Smooth muscle cell (in vitro differentiated cells): Measurements from ENCODE around the gene DRD2. TPM values are rescaled to one million over a fixed set of nuclear protein-coding genes. Genes with fewer than 3 reads are reported as not detected.

ENCODE experiments used
- DNase-seq: peaks from one replicate; lab custom pipeline; 2025; ENCODE audit not compliant: unreplicated experiment; lab: John Stamatoyannopoulos, UW
- H2AFZ ChIP-seq: fragments of 200-600 bp; sonication (generic); 2 replicates; pipeline ENCODE4 v1.6.0; 2016; ENCODE audit warnings: antibody characterized with exemption, low read depth, mild to moderate bottlenecking
- H3F3A ChIP-seq: fragments of 200-600 bp; sonication (generic); 2 replicates; pipeline ENCODE4 v1.6.0; 2017; ENCODE audit warnings: antibody characterized with exemption, low read depth
- H3K27ac ChIP-seq: fragments of 200-600 bp; sonication (generic); 2 replicates; pipeline ENCODE4 v1.5.1; 2016; ENCODE audit warnings: low read depth, mild to moderate bottlenecking
- H3K27me3 ChIP-seq: fragments of 200-600 bp; sonication (generic); 2 replicates; pipeline ENCODE4 v1.6.1; 2016; ENCODE audit warnings: low read depth, mild to moderate bottlenecking
- H3K36me3 ChIP-seq: fragments of 200-600 bp; sonication (generic); 2 replicates; pipeline ENCODE4 v1.5.1; 2016; ENCODE audit warnings: low read depth
- H3K4me1 ChIP-seq: fragments of 200-600 bp; sonication (generic); 2 replicates; pipeline ENCODE4 v1.5.1; 2016; ENCODE audit warnings: low read depth
- H3K4me2 ChIP-seq: fragments of 200-600 bp; sonication (generic); 2 replicates; pipeline ENCODE4 v1.6.0; 2016; ENCODE audit warnings: mild to moderate bottlenecking
- H3K4me3 ChIP-seq: fragments of 200-600 bp; sonication (generic); 2 replicates; pipeline ENCODE4 v1.5.1; 2016; ENCODE audit warnings: mild to moderate bottlenecking
- H3K79me2 ChIP-seq: fragments of 200-600 bp; sonication (generic); 2 replicates; pipeline ENCODE4 v1.6.0; 2016; ENCODE audit warnings: low read depth, mild to moderate bottlenecking
- H3K9ac ChIP-seq: fragments of 200-600 bp; sonication (generic); 2 replicates; pipeline ENCODE4 v1.6.0; 2016; ENCODE audit warnings: low read depth
- H3K9me3 ChIP-seq: fragments of 200-600 bp; sonication (generic); replicated peaks from 2 replicates; pipeline ENCODE4 v1.5.1; 2016; ENCODE audit warnings: low read depth
- H4K20me1 ChIP-seq: fragments of 200-600 bp; sonication (generic); 2 replicates; pipeline ENCODE4 v1.6.0; 2016; ENCODE audit warnings: low read depth
- CTCF ChIP-seq: fragments of 200-600 bp; sonication (generic); IDR thresholded peaks from 2 replicates; pipeline ENCODE4 v1.5.1; 2017; ENCODE audit warnings: borderline replicate concordance, mild to moderate bottlenecking, antibody characterized with exemption; ENCODE audit not compliant: insufficient read depth, poor library complexity, severe bottlenecking
- WGBS: methylation state at CpG from one replicate; pipeline ENCODE4 v1.1.7; 2016; ENCODE audit warnings: low lambda C conversion rate; 5-methylcytosine and 5-hydroxymethylcytosine counted together
- polyA plus RNA-seq: library from polyadenylated mRNA; unstranded; fragments of >200 nt; fragmentation: Nextera tagmentation; extraction: Ambion mirVana; gene quantifications from 2 replicates; pipeline ENCODE4 v1.2.1, GENCODE V29; 2016
- total RNA-seq: library from RNA; depleted of rRNA; stranded (reverse); fragments of >200 nt; gene quantifications from 2 replicates; pipeline ENCODE4 v1.2.3, GENCODE V29; 2014

The DRD2 gene
- total and polyA plus RNA-seq, 2 experiments from 2014 or later, result 0.57 to 0.72 TPM

- Histone ChIP-seq H3K9me3 (no peaks in the 10 kb centered on the region), H3K79me2 (no peaks in the 10 kb centered on the region), H3F3A (no peaks in the 10 kb centered on the region), H4K20me1 (no peaks in the 10 kb centered on the region), H3K27ac (no peak overlapping the region), H3K9ac (no peak overlapping the region), H2AFZ (no peak overlapping the region), H3K4me3 (no peak overlapping the region), H3K27me3 (peaks cover 17% of the 10 kb centered on the region), H3K4me1 (no peaks in the 10 kb centered on the region), H3K4me2 (no peak overlapping the region), H3K36me3 (no peaks in the 10 kb centered on the region)
- TF ChIP-seq CTCF, result no peak
- DNase-seq, result no peak
- 75% methylated on average over 4 of the region's 4 CpGs for WGBS
Measured at GRCh38 chr11:113504586-113504985, 29.4 kb upstream of the DRD2 start.

- no peak overlapping the region for H3K27ac ChIP-seq
- H3K4me3 ChIP-seq, result no peak overlapping the region
- H3K36me3 ChIP-seq, result no peaks in the 10 kb centered on the region
- no peak overlapping the region for H3K9ac ChIP-seq
- DNase-seq, result no peak
- H3K27me3 ChIP-seq, result peaks cover 14% of the 10 kb centered on the region
- no peak overlapping the region for H3K4me2 ChIP-seq
- TF ChIP-seq CTCF, result no peak
- WGBS, result 79% methylated on average over 3 of the region's 3 CpGs
- no peaks in the 10 kb centered on the region for H3K79me2 ChIP-seq
- H2AFZ ChIP-seq, result no peak overlapping the region
- no peaks in the 10 kb centered on the region for H3K4me1 ChIP-seq
- no peaks in the 10 kb centered on the region for H4K20me1 ChIP-seq
- H3F3A ChIP-seq, result no peaks in the 10 kb centered on the region
- no peaks in the 10 kb centered on the region for H3K9me3 ChIP-seq
Measured at GRCh38 chr11:113504071-113504470, 28.9 kb upstream of the DRD2 start.

DNA sequence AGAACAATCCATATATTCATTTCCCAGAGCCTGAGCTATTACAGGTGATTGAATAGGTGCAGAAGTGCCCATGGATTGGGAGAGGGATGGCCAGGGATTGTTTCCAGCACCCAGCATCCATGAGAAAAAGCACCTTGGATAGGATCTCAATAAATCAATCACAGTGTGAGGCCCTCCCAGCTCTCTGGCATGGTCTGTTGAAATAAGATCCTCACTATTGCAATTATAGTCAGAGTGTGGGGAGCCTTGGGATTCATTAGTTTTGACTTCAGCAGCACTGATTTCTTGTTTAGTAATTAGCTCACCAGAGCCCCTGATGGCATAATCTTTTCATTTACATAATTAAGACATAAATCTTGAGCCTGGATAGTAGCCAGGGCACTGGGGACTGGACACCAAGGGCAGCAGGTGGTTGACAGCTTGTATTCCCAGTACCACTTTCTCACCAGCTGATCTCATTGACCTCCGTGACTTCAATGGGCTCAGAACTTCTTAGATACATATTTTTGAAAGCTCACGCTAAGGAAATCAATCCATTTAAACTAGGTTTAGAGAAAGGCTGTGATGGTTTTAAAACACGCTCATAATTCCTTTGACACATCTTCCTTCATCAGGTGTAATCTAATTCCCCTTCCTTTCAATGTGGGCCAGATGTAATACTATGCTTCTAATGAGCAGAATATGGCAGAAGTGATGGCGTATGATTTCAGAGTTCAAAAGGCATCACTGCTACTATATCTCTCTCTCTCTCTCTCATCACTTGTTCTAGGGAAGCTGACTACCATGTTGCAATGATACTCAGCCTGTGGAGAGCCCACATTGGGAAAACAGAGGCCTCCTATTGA, 22.1 kb upstream of the DRD2 start:
- no peak for DNase-seq
- 90% methylated on average over 4 of the region's 4 CpGs for WGBS
- Histone ChIP-seq H3K4me1 (no peaks in the 10 kb centered on the region), H3K4me2 (no peak overlapping the region), H3K9ac (no peak overlapping the region), H2AFZ (no peak overlapping the region), H3K27ac (no peak overlapping the region), H3K9me3 (no peaks in the 10 kb centered on the region), H4K20me1 (no peaks in the 10 kb centered on the region), H3K4me3 (no peak overlapping the region), H3F3A (no peaks in the 10 kb centered on the region), H3K27me3 (peaks cover 36% of the 10 kb centered on the region), H3K79me2 (no peaks in the 10 kb centered on the region), H3K36me3 (no peaks in the 10 kb centered on the region)
- TF ChIP-seq CTCF, result no peak
